OCI-LY1 (cell line): ENCODE data around the gene ANO2.

Experiments used
- EZH2 ChIP-seq: fragments of 200-600 bp; sonication (generic), shearing (Covaris generic); IDR thresholded peaks from 2 replicates; pipeline ENCODE4 v1.8.0; 2017; ENCODE audit warnings: borderline replicate concordance, mixed run types, mild to moderate bottlenecking, antibody characterized with exemption, low read length, moderate library complexity, mixed read lengths
- TF ChIP-seq, protein P1 (sequence below): fragments of 200-600 bp; sonication (generic), shearing (Covaris generic); IDR thresholded peaks from 2 replicates; pipeline ENCODE4 v1.5.1; 2017; ENCODE audit warnings: mild to moderate bottlenecking, antibody characterized with exemption, low read length, moderate library complexity, mixed read lengths

DNA sequence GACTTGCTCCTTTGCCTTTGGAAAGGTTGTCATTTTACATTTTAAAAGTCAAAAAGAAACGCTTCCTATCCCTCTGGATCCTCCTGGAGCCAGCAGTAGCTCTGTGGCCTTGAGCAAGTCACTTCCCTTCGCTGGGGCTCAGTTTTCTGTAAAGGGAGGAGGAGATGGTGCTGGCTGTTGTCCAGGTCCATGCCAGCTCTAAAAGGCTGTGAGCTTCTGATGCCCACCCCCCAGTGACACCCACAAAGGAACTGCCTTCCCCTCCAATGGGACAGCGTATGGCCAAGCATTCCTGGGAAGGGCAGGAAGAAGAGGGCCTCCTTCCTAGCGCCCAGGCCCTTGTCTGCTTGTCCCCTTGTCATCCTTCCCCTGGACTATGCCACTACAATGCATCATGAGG lies 431.7 kb downstream of the ANO2 start:
- no peak for TF ChIP-seq EZH2
- TF ChIP-seq, protein P1, sequence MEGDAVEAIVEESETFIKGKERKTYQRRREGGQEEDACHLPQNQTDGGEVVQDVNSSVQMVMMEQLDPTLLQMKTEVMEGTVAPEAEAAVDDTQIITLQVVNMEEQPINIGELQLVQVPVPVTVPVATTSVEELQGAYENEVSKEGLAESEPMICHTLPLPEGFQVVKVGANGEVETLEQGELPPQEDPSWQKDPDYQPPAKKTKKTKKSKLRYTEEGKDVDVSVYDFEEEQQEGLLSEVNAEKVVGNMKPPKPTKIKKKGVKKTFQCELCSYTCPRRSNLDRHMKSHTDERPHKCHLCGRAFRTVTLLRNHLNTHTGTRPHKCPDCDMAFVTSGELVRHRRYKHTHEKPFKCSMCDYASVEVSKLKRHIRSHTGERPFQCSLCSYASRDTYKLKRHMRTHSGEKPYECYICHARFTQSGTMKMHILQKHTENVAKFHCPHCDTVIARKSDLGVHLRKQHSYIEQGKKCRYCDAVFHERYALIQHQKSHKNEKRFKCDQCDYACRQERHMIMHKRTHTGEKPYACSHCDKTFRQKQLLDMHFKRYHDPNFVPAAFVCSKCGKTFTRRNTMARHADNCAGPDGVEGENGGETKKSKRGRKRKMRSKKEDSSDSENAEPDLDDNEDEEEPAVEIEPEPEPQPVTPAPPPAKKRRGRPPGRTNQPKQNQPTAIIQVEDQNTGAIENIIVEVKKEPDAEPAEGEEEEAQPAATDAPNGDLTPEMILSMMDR = no peak
